RWPE2 (cell line): ENCODE measurements around the gene ECSIT.
"Not testable (repeated sequence)": the region's sequence is repeated elsewhere in the genome, so short reads cannot be mapped to it uniquely, and the experiment has no call there.

Source experiments
- ATAC-seq: fragments of 200-7000 bp; cut with Tn5 transposase; 3 replicates; pipeline ENCODE4 v1.9.1; 2021; ENCODE audit warnings: low read depth
- DNase-seq: peaks from one replicate; pipeline ENCODE4 v3.0.0-alpha.2; 2020; ENCODE audit warnings: low spot score
- H3K27ac ChIP-seq: fragments of 450-650 bp; 2 replicates; pipeline ENCODE4 v1.5.1; 2017; ENCODE audit warnings: mild to moderate bottlenecking; ENCODE audit not compliant: poor library complexity, severe bottlenecking
- H3K27me3 ChIP-seq: fragments of 250-450 bp; sonication (Bioruptor Pico); 2 replicates; pipeline ENCODE4 v1.5.1; 2021; ENCODE audit warnings: mild to moderate bottlenecking, moderate library complexity; ENCODE audit not compliant: insufficient read depth, poor library complexity, severe bottlenecking
- H3K36me3 ChIP-seq: fragments of 250-450 bp; sonication (Bioruptor Pico); 2 replicates; pipeline ENCODE4 v1.5.1; 2020; ENCODE audit warnings: low read depth, mild to moderate bottlenecking, moderate library complexity
- H3K4me1 ChIP-seq: fragments of 250-450 bp; sonication (Bioruptor Pico); 2 replicates; pipeline ENCODE4 v1.5.1; 2021; ENCODE audit warnings: mild to moderate bottlenecking, moderate library complexity; ENCODE audit not compliant: insufficient read depth, poor library complexity, severe bottlenecking
- H3K4me3 ChIP-seq: fragments of 250-450 bp; sonication (Bioruptor Pico); 2 replicates; pipeline ENCODE4 v1.5.1; 2021; ENCODE audit warnings: mild to moderate bottlenecking, moderate library complexity; ENCODE audit not compliant: severe bottlenecking
- H3K9me3 ChIP-seq: fragments of 250-450 bp; sonication (Bioruptor Pico); 2 replicates; pipeline ENCODE4 v1.5.1; 2021; ENCODE audit warnings: mild to moderate bottlenecking, moderate library complexity; ENCODE audit not compliant: severe bottlenecking
- TF ChIP-seq, protein P1 (sequence below): fragments of 450-650 bp; IDR thresholded peaks from one replicate; pipeline ENCODE4 v1.5.1; 2017; ENCODE audit warnings: mild to moderate bottlenecking, moderate library complexity; ENCODE audit not compliant: poor library complexity, severe bottlenecking

Gene ECSIT

DNA sequence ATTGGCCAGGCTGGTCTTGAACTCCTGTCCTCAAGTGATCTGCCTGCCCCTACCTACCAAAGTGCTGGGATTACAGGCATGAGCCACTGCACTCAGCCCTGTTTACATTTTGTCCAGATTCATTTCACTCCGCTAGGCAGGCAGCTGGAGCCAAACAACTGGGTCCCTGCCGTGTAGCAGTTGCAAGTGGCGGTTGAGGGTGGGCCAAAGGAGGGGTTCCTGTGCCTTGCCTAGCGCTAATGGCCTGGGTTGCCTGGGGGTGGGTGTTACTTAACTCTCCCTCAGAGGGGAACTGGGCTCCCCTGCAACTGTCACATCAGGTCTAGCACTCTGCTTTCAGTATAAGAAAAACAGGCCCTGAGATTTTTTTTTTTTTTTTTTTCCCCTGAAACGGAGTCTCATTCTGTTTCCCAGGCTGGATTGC, 41.1 kb upstream of the ECSIT start:
- no peak overlapping the region for H3K4me3 ChIP-seq
- no peak for DNase-seq
- no peaks in the 10 kb centered on the region for H3K4me1 ChIP-seq
- H3K36me3 ChIP-seq = no peaks in the 10 kb centered on the region
- H3K27ac ChIP-seq = no peak overlapping the region
- no peaks in the 10 kb centered on the region for H3K9me3 ChIP-seq
- TF ChIP-seq, protein P1, sequence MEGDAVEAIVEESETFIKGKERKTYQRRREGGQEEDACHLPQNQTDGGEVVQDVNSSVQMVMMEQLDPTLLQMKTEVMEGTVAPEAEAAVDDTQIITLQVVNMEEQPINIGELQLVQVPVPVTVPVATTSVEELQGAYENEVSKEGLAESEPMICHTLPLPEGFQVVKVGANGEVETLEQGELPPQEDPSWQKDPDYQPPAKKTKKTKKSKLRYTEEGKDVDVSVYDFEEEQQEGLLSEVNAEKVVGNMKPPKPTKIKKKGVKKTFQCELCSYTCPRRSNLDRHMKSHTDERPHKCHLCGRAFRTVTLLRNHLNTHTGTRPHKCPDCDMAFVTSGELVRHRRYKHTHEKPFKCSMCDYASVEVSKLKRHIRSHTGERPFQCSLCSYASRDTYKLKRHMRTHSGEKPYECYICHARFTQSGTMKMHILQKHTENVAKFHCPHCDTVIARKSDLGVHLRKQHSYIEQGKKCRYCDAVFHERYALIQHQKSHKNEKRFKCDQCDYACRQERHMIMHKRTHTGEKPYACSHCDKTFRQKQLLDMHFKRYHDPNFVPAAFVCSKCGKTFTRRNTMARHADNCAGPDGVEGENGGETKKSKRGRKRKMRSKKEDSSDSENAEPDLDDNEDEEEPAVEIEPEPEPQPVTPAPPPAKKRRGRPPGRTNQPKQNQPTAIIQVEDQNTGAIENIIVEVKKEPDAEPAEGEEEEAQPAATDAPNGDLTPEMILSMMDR = no peak
- no peaks in the 10 kb centered on the region for H3K27me3 ChIP-seq
- ATAC-seq = no peak

DNA sequence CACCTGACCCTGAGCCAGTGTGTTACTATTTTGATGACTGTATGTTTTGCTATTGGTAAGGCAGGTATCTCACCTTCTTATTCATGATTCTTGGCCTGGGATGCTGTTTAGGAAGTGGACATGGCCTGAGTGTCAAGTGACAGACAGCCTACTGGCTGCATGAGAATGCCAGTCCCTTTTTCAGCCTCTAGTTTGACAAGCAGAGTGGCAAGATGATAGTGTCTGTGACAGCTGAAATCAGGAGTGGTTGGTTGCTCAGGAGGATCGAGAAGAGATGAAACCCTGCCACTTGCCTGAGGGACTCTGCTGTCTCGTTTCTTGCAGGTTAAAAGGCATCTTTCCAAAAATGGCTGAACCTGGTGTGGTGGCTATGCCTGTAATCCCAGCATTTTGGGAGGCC, 37.2 kb upstream of the ECSIT start:
- no peak overlapping the region for H3K27ac ChIP-seq
- no peaks in the 10 kb centered on the region for H3K36me3 ChIP-seq
- H3K9me3 ChIP-seq = no peaks in the 10 kb centered on the region
- TF ChIP-seq, protein P1 = no peak
- ATAC-seq = no peak
- no peaks in the 10 kb centered on the region for H3K27me3 ChIP-seq
- no peak overlapping the region for H3K4me3 ChIP-seq
- no peak for DNase-seq
- no peaks in the 10 kb centered on the region for H3K4me1 ChIP-seq

DNA sequence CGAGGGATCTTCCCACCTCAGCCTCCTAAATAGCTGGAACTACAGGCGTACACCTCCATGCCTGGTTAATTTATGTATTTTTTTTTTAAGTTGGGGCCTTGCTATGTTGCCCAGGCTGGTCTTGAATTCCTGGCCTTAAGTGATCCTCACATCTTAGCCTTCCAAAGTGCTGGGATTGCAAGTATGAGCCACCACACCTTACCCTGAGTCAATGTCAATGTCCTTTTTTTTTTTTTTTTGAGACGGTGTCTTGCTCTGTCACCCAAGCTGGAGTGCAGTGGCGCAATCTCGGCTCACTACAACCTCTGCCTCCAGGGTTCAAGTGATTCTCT, 36.7 kb upstream of the ECSIT start:
- not testable (repeated sequence) for H3K4me1 ChIP-seq, H3K27ac ChIP-seq, H3K27me3 ChIP-seq, DNase-seq, ATAC-seq, H3K9me3 ChIP-seq, H3K36me3 ChIP-seq, H3K4me3 ChIP-seq

DNA sequence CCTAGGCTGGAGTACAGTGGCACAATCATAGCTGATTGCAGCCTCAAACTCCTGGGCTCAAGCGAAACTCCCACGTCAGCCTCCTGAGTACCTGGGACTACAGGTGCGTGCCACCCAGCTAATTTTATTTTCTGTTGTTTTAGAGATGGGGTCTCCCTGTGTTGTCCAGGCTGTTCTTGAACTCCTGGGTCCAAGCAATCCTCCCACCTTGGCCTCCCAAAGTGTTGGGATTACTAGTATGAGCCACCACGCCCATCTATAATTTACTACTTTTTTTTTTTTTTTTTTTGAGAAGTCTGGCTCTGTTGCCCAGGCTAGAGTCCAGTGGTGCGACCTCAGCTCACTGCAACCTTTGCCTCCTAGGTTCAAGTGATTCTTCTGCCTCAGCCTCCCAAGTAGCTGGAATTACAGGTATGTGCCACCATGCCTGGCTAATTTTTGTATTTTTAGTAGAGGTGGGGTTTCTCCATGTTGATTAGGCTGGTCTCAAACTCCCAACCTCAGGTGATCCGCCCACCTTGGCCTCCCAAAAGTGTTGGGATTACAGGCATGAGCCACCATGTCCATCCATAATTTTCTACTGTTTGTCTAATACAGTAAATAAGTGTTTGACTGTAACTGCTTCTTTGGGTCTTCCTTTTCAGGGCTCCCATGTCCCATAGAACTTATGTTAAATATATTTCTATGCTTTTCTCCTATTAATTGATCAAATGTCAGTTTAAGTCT, 35.3 kb upstream of the ECSIT start:
- not testable (repeated sequence) for H3K4me1 ChIP-seq, H3K9me3 ChIP-seq, ATAC-seq, DNase-seq, H3K4me3 ChIP-seq, H3K27me3 ChIP-seq, H3K27ac ChIP-seq, H3K36me3 ChIP-seq

DNA sequence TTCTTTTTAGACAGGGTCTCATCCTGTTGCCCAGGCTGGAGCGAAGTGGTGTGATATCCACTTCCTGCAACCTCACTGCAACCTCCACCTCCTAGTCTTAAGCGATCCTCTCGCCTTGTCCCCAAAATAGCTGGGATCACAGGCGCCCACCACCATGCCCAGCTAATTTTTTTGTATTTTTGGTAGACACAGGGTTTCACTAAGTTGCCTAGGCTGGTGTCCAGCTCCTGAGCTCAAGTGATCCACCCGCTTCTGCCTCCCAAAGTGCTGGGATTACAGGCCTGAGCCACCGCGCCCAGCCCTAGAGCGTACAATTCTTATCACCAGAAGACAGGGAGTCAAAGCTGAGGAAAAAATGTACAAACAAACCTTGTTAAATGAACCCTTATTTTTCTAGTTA, 34.6 kb upstream of the ECSIT start:
- Histone ChIP-seq H3K4me3 (no peak overlapping the region), H3K4me1 (peaks cover 4% of the 10 kb centered on the region), H3K36me3 (no peaks in the 10 kb centered on the region), H3K27me3 (no peaks in the 10 kb centered on the region), H3K9me3 (no peaks in the 10 kb centered on the region), H3K27ac (no peak overlapping the region)
- no peak for DNase-seq
- no peak for ATAC-seq
- TF ChIP-seq, protein P1 = no peak

DNA sequence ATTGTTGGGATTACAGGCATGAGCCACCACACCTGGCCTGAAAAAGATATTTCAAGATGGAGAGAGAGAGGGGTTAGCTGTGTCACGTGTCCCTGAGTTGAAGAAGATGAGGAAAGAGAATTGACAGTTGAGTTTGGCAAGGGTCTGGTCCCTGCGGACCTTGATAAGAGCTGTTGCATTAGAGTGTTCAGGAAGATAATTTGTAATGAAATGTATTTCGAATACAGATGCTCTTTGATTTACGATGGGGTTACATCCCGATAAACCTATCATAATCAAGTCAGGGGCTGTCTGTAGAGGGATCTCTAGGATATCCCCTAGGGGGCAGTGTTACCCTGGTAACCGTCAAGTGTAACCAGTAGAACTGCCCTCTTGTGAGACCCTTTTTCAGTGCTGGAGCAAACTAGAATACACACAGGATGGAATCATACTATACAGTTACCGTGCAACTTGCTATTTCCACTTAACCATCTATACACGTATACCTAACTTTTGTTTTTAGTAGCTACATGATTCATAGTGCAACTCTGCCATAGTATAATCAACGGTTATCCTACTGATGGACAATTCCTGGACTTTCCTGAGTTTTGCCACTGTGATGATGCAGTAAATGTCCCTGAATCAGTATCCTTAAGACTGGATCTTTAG, 31.6 kb upstream of the ECSIT start:
- ATAC-seq = peak; percentile 30; the same call in 1 of the 3 replicates
- Histone ChIP-seq H3K4me1 (peaks cover 4% of the 10 kb centered on the region), H3K27ac (no peak overlapping the region), H3K9me3 (no peaks in the 10 kb centered on the region), H3K36me3 (no peaks in the 10 kb centered on the region; the same call in 1 of the 2 replicates), H3K4me3 (peak overlapping the region; percentile 59), H3K27me3 (no peaks in the 10 kb centered on the region)
- TF ChIP-seq, protein P1 = peak; percentile 78
- DNase-seq = no peak
